GM10266 (cell line): ENCODE results near the gene SECTM1.

ENCODE experiments used
- DNase-seq: peaks from one replicate; pipeline ENCODE4 v3.0.0; 2012; ENCODE audit errors: extremely low spot score
- CTCF ChIP-seq: IDR thresholded peaks from 2 replicates; pipeline ENCODE4 v1.5.1; 2012; ENCODE audit warnings: mild to moderate bottlenecking, low read depth; ENCODE audit not compliant: control insufficient read depth, insufficient read depth; ENCODE audit errors: missing control alignments

Gene SECTM1

GRCh38 chr17:82353484-82353883, 19.9 kb upstream of the SECTM1 start:
- TF ChIP-seq CTCF = no peak
- DNase-seq = no peak

- peak; percentile 89 for DNase-seq
Measured at GRCh38 chr17:82351713-82352488, 18.3 kb upstream of the SECTM1 start.

GRCh38 chr17:82351254-82351712, 17.7 kb upstream of the SECTM1 start:
- no peak for TF ChIP-seq CTCF
- DNase-seq = peak; percentile 53

More at GRCh38 chr17:82351713-82352488, 18.3 kb upstream of the SECTM1 start:
- TF ChIP-seq CTCF = peak; percentile 92

DNA sequence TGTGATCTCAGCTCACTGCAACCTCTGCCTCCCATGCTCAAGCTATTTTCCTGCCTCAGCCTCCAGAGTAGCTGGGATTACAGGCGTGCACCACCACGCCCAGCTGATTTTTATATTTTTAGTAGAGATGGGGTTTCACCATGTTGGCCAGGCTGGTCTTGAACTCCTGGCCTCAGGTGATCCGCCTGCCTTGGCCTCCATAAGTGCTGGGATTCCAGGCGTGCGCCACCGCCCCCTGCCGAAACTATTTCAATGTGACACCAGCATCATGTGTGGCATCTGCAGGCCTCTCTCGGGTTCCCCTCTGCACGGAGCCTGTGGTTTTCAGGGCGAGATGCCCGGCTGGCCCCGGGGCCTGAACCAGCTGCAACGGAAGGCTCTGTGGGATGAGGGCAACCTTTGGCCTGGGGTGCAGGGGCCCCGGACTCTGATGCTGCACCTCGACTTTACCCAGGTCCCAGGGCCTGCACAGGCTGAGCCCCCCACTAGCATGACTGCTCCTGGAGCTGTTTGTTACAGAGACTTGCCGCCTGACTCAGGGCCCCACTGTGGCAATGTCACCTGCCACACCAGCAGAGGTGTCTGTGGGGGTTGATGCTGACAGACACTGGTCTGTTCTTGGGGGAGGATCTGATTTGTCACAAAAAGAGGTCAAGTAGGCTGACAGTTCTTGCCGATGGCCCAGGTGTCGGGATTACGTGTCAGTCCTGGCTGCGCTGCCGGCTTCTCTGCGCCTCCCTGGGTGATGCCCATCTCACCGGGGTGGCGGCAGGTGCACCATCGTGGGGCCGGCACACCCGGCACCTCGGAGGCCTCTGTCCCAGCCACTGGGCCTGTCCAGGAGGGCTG, 16.8 kb upstream of the SECTM1 start:
- no peak for DNase-seq
- TF ChIP-seq CTCF = peak; percentile 42

- no peak for TF ChIP-seq CTCF
- no peak for DNase-seq
Measured at GRCh38 chr17:82349287-82349701, 15.7 kb upstream of the SECTM1 start.

DNA sequence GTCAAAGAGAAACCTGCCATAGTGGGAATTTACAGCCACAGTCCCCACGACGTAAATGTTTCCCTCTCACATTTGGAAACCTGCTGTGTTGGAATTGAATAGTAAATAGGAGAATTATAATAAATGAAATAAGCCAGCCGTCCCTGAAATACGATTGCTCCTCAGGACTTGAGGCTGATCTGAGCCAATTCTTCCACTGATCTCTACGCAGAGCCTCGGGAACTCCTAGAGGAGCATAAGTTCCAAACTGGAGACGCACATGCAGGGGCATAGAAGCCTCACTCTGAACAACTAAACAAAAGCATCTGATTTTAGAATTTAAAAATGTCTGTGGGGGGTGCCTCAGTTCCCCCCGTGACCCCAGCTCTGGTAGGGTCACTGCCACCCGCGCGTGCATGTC, 15.3 kb upstream of the SECTM1 start:
- DNase-seq = no peak

More for the DNA sequence above, 15.3 kb upstream of the SECTM1 start:
- no peak for TF ChIP-seq CTCF
